HG02852 (cell line): Measurements from ENCODE around the gene FDX2.

Experiments used
- ATAC-seq: cut with Tn5 transposase; IDR thresholded peaks from one replicate; pipeline ENCODE4 v1.9.1; 2021; ENCODE audit warnings: mild to moderate bottlenecking, moderate library complexity; ENCODE audit not compliant: unreplicated experiment

FDX2 gene

GRCh38 chr19:10306327-10306726 lies 9.5 kb downstream of the FDX2 start:
- no peak for ATAC-seq

GRCh38 chr19:10305139-10305806 lies 10.5 kb downstream of the FDX2 start:
- no peak for ATAC-seq

GRCh38 chr19:10299545-10300458 lies 16.0 kb downstream of the FDX2 start:
- no peak for ATAC-seq

- ATAC-seq: no peak
These were observed 19.8 kb downstream of the FDX2 start for GRCh38 chr19:10295847-10296591.

- ATAC-seq: no peak
These were observed 20.4 kb downstream of the FDX2 start for GRCh38 chr19:10295305-10295846.

- no peak for ATAC-seq
These were observed 21.5 kb downstream of the FDX2 start for GRCh38 chr19:10294368-10294697.

- ATAC-seq: no peak
These were observed 22.0 kb downstream of the FDX2 start for GRCh38 chr19:10293637-10294367.

- no peak for ATAC-seq
These were observed 22.8 kb downstream of the FDX2 start for GRCh38 chr19:10292789-10293636.

- peak; percentile 45 for ATAC-seq
These were observed 23.5 kb downstream of the FDX2 start for GRCh38 chr19:10292206-10292788.

- ATAC-seq: no peak
These were observed 24.1 kb downstream of the FDX2 start for GRCh38 chr19:10291554-10292205.

GRCh38 chr19:10290876-10291553 lies 24.8 kb downstream of the FDX2 start:
- no peak for ATAC-seq

- no peak for ATAC-seq
These were observed 25.4 kb downstream of the FDX2 start for GRCh38 chr19:10290357-10290875.

- ATAC-seq: no peak
These were observed 25.9 kb downstream of the FDX2 start, which contains the start of gene ICAM5 for GRCh38 chr19:10289836-10290356. Gene ICAM5 (plus strand): TSS chr19:10289952. CDS start chr19:10290044, 92 bp downstream.

GRCh38 chr19:10289167-10289835 lies 26.5 kb downstream of the FDX2 start:
- no peak for ATAC-seq

GRCh38 chr19:10288662-10289166 lies 27.1 kb downstream of the FDX2 start:
- no peak for ATAC-seq

- no peak for ATAC-seq
These were observed 28.7 kb downstream of the FDX2 start, which contains the start of gene ICAM4 for GRCh38 chr19:10286803-10287737. Gene ICAM4 (plus strand): TSS chr19:10286955. CDS start chr19:10287013, 58 bp downstream.
